A673 (cell line): ENCODE results near the gene MATR3. TPM values are rescaled to one million over a fixed set of nuclear protein-coding genes. Genes with fewer than 3 reads are reported as not detected.

Experiments
- BruUV-seq: library from RNA; stranded (reverse); fragments of 400-500 nt; replicated peaks from 2 replicates; lab custom pipeline; 2021; lab: Mats Ljungman, UMichigan
- CTCF ChIA-PET: fragments of 300-600 bp; sonication (Branson Sonifier 250); formaldehyde crosslinking; loops from one replicate; lab custom pipeline; 2022; ENCODE audit warnings: antibody characterized with exemption; lab: Charles Lee
- POLR2A ChIA-PET: fragments of 300-600 bp; sonication (Branson Sonifier 250); formaldehyde crosslinking; loops from one replicate; lab custom pipeline; 2022; ENCODE audit warnings: antibody characterized with exemption; ENCODE audit not compliant: low non-redundant PET; lab: Charles Lee
- DNase-seq: peaks from one replicate; pipeline ENCODE4 v3.0.0-alpha.2; 2015; ENCODE audit warnings: low spot score
- H3K27ac ChIP-seq: fragments of 200-600 bp; sonication (generic); 2 replicates; pipeline ENCODE4 v1.5.1; 2016; ENCODE audit warnings: mixed run types, low read depth, mild to moderate bottlenecking, mixed read lengths, antibody characterized with exemption, low read length; ENCODE audit not compliant: poor library complexity, severe bottlenecking
- H3K27me3 ChIP-seq: fragments of 200-600 bp; sonication (generic); replicated peaks from 2 replicates; pipeline ENCODE4 v1.6.1; 2017; ENCODE audit warnings: mixed run types, low read depth, mild to moderate bottlenecking, mixed read lengths, antibody characterized with exemption, low read length; ENCODE audit not compliant: insufficient read depth, poor library complexity
- H3K36me3 ChIP-seq: fragments of 200-600 bp; sonication (generic); 2 replicates; pipeline ENCODE4 v1.6.1; 2016; ENCODE audit warnings: mixed run types, mild to moderate bottlenecking, mixed read lengths, antibody characterized with exemption, low read length; ENCODE audit not compliant: insufficient read depth, poor library complexity, severe bottlenecking
- H3K4me1 ChIP-seq: fragments of 200-600 bp; sonication (generic); 2 replicates; pipeline ENCODE4 v1.6.1; 2017; ENCODE audit warnings: mixed run types, mild to moderate bottlenecking, mixed read lengths, antibody characterized with exemption, low read length; ENCODE audit not compliant: insufficient read depth, poor library complexity, severe bottlenecking
- H3K4me3 ChIP-seq: fragments of 200-600 bp; sonication (generic); 2 replicates; pipeline ENCODE4 v1.5.1; 2016; ENCODE audit warnings: low read depth, mixed run types, mild to moderate bottlenecking, mixed read lengths, low read length; ENCODE audit not compliant: poor library complexity, severe bottlenecking
- H3K9me3 ChIP-seq: fragments of 200-600 bp; sonication (generic); 2 replicates; pipeline ENCODE4 v1.6.1; 2016; ENCODE audit warnings: mixed run types, low read depth, mild to moderate bottlenecking, mixed read lengths, antibody characterized with exemption, low read length; ENCODE audit not compliant: poor library complexity, severe bottlenecking
- EZH2 ChIP-seq: fragments of 200-600 bp; sonication (generic); IDR thresholded peaks from 2 replicates; pipeline ENCODE4 v1.6.1; 2017; ENCODE audit warnings: borderline replicate concordance, low read depth, mild to moderate bottlenecking, mixed read lengths, antibody characterized with exemption, low read length; ENCODE audit not compliant: poor library complexity, severe bottlenecking
- intact Hi-C: fragments of 100-400 bp; cut with micrococcal nuclease; formaldehyde crosslinking; loops from one replicate; pipeline ENCODE4 v1.10.0; 2022; ENCODE audit not compliant: unreplicated experiment
- total RNA-seq: library from RNA; stranded (reverse); gene quantifications from 2 replicates; pipeline ENCODE4 v1.2.3, GENCODE V29; 2021
- TF ChIP-seq, protein P1 (sequence below): fragments of 300-800, 200-600 bp; sonication (generic); conservative IDR thresholded peaks from 2 replicates; pipeline ENCODE4 v1.5.1; 2017; ENCODE audit warnings: low read depth, mild to moderate bottlenecking, antibody characterized with exemption, low read length, moderate library complexity, mixed read lengths

Gene MATR3
- total RNA-seq, 1 experiment from 2014 or later: 286 TPM

DNA sequence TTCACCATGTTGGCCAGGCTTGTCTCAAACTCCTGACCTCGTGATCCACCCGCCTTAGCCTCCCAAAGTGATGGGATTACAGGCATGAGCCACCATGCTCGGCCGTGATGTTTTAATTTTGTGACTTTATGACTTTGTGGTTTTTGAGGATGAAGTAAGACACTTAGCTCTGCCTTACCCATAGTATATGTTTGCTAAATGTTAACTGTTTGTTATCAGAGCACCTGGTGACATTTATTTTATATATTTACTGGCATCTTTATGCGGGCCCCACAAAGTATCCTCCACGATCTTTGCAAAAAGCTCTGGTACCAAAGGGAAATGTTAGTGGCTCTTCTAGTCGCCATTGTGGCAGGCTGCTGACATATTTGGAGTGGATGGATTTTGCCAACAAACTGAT is 82.8 kb downstream of the MATR3 start:
- no peak overlapping the region for H3K27ac ChIP-seq
- no peaks in the 10 kb centered on the region for H3K27me3 ChIP-seq
- TF ChIP-seq, protein P1, sequence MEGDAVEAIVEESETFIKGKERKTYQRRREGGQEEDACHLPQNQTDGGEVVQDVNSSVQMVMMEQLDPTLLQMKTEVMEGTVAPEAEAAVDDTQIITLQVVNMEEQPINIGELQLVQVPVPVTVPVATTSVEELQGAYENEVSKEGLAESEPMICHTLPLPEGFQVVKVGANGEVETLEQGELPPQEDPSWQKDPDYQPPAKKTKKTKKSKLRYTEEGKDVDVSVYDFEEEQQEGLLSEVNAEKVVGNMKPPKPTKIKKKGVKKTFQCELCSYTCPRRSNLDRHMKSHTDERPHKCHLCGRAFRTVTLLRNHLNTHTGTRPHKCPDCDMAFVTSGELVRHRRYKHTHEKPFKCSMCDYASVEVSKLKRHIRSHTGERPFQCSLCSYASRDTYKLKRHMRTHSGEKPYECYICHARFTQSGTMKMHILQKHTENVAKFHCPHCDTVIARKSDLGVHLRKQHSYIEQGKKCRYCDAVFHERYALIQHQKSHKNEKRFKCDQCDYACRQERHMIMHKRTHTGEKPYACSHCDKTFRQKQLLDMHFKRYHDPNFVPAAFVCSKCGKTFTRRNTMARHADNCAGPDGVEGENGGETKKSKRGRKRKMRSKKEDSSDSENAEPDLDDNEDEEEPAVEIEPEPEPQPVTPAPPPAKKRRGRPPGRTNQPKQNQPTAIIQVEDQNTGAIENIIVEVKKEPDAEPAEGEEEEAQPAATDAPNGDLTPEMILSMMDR: no peak
- no peak for TF ChIP-seq EZH2
- no peaks in the 10 kb centered on the region for H3K4me1 ChIP-seq
- no peak overlapping the region for H3K4me3 ChIP-seq
- peaks cover 8% of the 10 kb centered on the region for H3K36me3 ChIP-seq
- H3K9me3 ChIP-seq: no peaks in the 10 kb centered on the region
- ChIA-PET CTCF (no interaction called here), POLR2A (no interaction called here)
- intact Hi-C loops: no loop called here
- BruUV-seq: no TSS peak
- no peak for DNase-seq

DNA sequence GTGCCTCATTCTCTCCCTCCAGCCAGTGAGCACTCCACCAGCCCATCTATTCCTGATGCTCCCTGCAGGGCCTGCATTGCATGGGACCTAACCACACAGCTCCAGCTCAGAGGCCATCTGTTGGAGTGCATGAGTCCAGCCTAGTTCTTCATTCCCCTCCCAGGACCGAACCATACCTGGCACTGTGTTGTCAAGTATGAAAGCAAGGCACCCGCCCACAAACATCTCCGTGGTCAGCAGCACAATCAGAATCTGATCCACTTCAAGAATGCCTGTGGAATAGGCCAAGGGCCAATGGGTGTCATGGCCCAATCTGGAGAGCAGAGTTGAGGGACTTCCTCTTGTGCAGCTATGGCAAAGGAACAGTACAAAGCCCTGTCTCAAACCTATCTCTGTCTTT is 83.7 kb downstream of the MATR3 start:
- no peak for DNase-seq
- no peak for TF ChIP-seq EZH2
- TF ChIP-seq, protein P1: no peak
- POLR2A ChIA-PET: no interaction called here
- CTCF ChIA-PET: no interaction called here
- peaks cover 3% of the 10 kb centered on the region for H3K36me3 ChIP-seq
- H3K27me3 ChIP-seq: no peaks in the 10 kb centered on the region
- no peaks in the 10 kb centered on the region for H3K9me3 ChIP-seq
- no peak overlapping the region for H3K27ac ChIP-seq
- intact Hi-C loops: no loop called here
- no peak overlapping the region for H3K4me3 ChIP-seq
- no TSS peak for BruUV-seq
- H3K4me1 ChIP-seq: no peaks in the 10 kb centered on the region

DNA sequence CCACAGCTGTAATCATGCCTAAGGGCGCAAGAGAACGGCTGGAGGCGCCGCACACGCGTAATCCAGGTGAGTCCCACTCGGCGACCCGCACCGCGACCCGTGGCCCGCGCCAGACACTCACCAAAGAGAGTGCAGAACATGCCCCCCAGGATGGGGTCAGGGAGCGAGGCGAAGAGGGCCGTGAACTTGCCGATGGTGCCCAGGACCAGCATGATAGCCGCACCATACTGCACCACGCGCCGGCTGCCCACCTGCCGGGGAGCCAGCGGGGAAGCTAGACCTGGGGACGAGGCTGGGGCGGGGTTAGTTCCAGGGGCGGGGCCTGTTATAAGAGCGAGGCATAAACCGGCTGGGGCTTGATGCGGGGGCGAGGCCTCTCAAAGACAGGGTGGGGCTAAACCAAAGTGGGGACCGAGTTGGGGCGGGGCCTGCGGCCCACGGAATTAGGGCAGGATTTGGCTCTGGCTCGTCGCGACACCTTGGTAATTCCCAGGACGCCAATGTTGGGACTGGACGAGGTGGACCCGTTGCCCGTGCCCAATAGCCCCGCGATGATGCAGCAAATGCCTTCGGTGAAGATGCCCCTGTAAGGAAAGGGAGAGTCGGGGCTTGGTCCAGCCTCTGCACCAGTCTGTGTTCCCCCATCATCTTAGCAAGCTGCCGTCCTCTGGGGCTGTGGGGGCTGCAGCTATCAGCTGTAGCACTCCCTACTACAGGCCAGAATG is 84.7 kb downstream of the MATR3 start:
- DNase-seq: no peak
- Histone ChIP-seq H3K9me3 (no peaks in the 10 kb centered on the region), H3K36me3 (no peaks in the 10 kb centered on the region), H3K27me3 (no peaks in the 10 kb centered on the region), H3K27ac (no peak overlapping the region), H3K4me3 (no peak overlapping the region), H3K4me1 (no peaks in the 10 kb centered on the region)
- intact Hi-C loops: no loop called here
- no TSS peak for BruUV-seq
- CTCF ChIA-PET: interaction anchor here (0.5 kb wide), 1 partner anchor 51 kb away, joined by 4 read pairs; no protein-coding TSS in a partner anchor
- TF ChIP-seq, protein P1: no peak
- TF ChIP-seq EZH2: no peak
- POLR2A ChIA-PET: no interaction called here
